ENCODE measurements around the gene DNALI1.
"Not testable (repeated sequence)": the region's sequence is repeated elsewhere in the genome, so short reads cannot be mapped to it uniquely, and the experiment has no call there.

DNALI1 gene

DNA sequence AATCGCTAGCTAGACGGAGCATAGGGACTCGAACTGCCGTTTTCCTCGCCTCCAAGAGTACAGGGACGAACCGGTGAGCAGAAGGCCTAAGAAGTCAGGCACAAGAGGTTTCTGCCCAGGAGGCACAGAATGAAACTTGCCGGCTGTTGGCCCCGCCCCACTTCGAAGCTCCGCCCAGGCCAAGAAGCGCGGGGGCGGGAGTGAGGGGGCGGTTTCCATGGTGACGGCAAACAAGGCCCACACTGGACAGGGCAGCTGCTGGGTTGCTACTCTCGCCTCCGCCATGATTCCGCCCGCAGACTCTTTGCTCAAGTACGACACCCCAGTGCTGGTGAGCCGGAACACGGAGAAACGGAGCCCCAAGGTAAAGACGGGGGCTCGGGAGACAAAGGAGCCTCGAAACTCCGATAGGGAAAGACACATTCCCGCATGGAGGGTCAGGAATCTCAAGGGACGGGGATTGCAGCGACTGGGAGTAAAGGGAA is at the start of gene DNALI1:
TSS of gene DNALI1 (plus strand) at position 229 of the 485 bp plus-strand sequence. CDS start at position 284, 55 bp downstream.
- no peak for FAIRE-seq

DNA sequence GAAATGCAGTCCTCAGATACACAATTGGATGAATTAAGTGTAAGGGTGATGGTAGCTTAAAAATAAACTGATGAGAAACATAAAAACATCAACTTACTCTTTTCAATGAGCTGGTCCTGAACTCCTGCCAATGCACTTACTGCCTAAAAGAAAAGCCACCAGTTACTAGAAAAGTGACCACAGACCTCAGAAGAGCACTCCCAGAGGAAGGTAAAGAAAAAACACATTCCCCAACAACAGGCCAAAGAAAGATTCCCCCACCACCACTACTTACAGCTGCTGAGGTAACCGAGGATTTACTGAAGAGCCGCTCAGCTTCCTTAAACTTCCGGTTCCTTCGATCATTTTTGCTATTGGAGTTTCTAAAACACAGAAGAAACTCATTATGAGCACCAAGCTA is 47.6 kb upstream of the DNALI1 start:
- DNase-seq (ENCODE audit: insufficient read length, low spot score) (no peak), FAIRE-seq (peak; percentile 72)

More for the DNA sequence above, at the start of gene DNALI1:
- peak; percentile 19 for DNase-seq (ENCODE audit: insufficient read length, low spot score)

DNA sequence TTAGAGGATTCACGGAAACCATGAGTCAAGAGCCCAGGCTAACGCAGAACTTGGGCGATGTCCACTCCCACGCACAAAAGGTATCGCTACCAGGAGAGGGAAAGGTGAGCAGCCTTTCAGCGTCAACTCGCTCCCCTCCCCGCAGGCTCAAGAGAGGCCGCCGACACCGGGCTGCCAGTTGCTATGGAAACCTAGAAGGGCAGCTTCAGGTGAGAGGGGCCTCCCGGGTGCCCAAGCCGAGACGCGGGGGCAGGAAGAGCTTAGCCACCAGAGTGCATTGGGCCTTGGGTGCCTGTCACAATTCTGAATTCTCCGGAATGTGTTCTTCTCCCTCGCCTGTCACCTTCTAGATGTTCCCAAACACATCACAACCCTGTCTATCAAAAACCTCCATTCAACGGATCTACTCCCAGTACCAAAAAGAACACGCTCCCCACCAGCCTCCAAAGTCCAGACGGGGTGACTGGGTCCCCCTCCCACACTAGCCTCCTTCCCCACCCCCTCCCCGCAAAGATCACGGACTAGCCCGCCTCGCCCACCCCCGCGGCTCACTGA is 42.9 kb upstream of the DNALI1 start:
- DNase-seq (ENCODE audit: insufficient read length, low spot score), result peak; percentile 44
- FAIRE-seq, result peak; percentile 69

DNA sequence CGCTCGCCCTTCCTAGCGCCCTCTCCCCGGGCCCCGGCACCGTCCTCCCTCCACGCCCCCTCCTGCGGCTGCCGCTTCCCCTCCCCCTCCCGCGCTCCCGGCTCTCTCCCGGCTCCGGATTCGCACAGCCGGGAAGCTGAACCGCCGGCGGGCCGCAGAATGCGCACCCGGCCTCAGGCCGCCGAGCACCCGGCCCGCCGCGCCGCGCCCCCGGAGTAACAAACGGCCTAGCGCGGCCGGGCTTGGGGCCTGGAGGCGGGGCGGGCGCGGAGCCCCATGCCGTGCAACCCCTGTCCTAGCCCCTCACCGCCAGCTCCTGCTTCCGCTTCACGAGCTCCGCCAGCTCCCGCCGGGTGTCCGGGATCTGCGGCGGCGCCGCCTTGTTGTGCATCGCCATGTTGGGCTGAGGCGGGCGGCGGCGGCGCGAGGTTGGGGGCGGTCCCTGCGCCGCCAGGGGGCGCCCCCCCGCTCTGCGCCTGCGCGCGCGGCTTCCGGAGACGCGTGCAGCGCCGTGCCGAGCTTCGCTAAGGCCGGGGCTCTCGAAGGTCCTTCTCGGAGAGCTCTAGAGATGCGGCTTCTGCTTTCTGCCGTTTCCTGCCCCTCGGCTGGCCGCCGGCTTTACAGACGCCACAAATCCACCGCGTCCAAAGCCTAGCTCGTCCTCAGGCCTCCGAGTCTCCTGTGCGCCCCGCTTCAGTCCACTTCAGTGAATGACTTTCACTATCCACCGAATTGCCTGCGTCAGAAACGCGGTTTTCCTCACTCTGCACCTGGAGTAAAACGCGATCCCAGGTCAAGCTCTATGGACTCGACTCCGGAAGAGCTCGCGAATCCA is 42.2 kb upstream of the DNALI1 start, which contains the start of gene MEAF6:
TSS of gene MEAF6 (minus strand) at position 417 of the 835 bp plus-strand sequence. CDS start at position 397, 20 bp downstream.
- DNase-seq (ENCODE audit: insufficient read length, low spot score), result peak; percentile 95
- peak; percentile 66 for FAIRE-seq

DNA sequence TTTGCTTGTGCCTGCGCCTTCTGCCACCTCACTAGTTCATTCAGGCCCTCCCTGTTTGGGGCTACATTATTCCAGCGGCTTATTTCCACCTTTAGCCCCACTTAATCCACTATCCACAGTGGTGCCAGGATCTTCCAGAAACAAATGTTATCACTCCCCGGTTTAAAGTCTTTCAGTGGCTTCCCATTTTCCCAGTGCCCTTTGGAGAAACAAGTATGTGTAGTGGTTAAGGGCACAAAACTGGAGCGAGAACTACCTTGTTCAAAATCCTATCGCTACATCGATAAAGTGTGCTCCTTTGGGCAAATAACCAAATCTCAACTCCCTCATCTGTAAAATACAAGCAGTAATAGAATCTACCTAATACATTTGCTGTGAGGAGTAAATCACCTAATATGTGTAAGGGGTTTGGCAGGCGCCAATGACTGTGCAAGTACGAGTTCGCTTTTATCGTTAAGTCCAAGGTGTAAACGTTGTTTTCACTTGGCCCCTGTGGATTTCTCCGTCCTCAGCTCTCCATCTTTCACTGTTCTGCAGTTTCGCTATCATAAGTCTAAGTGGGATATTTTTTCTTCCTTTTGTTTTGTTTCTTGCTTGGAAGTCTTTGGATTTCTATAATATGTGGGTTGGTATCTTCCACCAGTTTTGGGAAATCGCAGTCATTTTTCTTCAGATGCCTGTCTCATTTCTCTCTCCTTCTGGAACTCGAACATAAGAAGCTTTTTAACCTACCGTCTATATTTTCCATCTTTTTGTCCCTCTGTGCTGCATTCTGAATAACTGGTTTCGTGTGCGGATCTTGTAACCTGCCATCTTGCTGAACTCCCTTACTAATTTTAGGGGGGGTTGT is 41.3 kb upstream of the DNALI1 start:
- FAIRE-seq (no peak), DNase-seq (ENCODE audit: insufficient read length, low spot score) (no peak)

DNA sequence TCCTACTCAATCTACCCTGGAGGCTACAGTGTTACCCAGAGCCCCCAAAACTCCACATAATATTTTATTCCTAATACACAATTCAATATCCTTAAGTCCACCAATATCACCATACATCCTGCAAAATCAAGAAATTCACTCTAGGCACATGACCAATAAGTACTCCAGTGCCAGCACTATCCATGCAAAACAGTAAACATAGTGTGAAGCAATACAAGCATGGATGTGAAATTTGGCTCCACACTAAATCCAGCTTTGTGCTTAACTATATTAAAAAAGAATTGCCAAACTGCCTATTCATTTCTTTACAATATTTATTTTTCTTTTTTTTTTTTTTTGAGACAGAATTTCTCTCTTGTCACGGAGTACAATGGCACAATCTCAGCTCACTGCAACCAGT is 39.2 kb upstream of the DNALI1 start:
- no peak for FAIRE-seq
- DNase-seq (ENCODE audit: insufficient read length, low spot score), result no peak

DNA sequence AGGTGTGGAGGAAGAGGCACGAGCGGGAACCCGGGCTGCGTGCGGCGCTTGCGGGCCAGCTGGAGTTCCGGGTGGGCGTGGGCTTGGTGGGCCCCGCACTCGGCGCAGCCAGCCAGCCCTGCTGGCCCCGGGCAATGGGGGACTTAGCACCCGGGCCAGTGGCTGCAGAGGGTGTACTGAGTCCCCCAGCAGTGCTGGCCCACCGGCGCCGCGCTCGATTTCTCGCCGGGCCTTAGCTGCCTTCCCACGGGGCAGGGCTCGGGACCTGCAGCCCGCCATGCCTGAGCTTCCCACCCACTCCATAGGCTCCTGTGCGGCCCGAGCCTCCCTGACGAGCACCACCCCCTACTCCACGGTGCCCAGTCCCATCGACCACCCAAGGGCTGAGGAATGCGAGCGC is 38.5 kb upstream of the DNALI1 start:
- FAIRE-seq; DNase-seq (ENCODE audit: insufficient read length, low spot score): not testable (repeated sequence)

DNA sequence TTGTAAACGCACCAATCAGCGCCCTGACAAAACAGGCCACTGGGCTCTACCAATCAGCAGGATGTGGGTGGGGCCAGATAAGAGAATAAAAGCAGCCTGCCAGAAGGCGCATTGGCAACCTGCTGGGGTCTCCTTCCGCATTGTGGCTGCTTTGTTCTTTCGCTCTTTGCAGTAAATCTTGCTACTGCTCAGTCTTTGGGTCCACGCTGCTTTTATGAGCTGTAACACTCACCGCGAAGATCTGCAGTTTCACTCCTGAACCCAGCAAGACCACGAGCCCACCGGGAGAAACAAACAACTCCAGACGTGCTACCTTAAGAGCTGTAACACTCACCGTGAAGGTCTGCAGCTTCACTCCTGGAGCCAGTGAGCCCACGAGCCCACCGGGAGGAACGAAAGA is 37.8 kb upstream of the DNALI1 start:
- not testable (repeated sequence) for DNase-seq (ENCODE audit: insufficient read length, low spot score); FAIRE-seq

DNA sequence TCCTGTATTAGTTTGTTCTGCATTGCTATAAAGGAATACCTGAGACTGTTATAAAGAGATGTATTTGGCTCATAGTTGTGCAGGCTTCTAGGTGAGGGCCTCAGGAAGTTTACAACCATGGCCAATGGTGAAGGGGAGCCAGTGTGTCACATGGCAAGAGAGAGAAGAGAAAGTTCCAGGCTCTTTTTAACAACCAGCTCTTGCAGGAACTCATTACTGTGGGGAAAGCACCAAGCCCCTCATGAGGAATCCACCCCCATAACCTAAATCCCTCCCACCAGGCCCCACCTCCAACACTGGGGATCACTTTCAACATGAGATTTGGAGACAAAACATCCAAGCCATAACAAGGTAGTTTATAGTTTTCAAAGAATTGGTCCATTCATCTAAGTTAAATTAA is 37.1 kb upstream of the DNALI1 start:
- DNase-seq (ENCODE audit: insufficient read length, low spot score), result no peak
- FAIRE-seq, result no peak

DNA sequence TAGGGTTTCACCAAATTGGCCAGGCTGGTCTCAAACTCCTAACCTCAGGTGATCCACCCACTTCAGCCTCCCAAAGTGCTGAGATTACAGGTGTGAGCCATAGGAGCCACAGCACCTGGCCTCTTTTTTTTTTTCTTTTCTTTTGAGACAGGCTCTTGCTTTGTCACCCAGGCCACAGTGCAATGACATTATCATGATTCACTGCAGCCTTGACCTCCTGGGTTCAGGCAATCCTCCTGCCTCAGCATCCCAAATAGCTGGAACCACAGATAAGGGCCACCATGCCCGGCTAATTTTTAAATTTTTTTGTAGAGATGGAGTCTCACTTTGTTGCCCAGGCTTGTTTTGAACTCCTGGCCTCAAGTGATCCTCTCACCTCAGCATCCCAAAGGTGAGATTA is 26.9 kb upstream of the DNALI1 start:
- FAIRE-seq; DNase-seq (ENCODE audit: insufficient read length, low spot score): not testable (repeated sequence)

DNA sequence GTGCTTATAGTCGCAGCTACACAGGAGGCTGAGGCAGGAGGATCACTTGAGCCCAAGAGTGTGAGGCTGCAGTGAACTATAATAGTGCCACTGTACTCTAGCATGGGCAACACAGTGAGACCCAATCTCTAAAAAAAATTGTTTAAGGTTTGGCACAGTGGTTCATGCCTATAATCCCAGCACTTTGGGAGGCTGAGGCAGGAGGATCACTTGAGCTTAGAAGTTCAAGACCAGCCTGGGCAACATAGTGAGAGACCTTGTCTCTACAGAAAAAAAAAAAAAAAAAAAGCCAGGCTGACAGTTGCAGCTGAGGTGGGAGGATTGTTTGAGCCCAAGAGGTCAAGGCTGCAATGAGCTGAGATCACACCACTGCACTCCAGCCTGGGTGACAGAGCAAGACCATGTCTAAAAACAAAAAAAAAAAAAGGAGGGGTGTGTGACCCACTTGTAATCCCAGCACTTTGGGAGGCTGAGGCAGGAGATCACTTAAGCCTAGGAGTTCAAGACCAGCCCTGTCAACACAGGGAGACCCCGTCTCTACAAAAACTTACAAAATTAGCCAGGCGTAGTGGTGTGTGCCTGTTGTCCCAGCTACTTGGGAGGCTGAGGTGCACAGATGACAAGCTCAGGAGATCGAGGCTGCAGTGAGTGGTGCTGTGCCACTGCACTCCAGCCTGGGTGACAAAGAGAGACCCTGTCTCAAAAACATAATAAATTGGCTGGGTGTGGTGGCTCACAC is 24.2 kb upstream of the DNALI1 start:
- not testable (repeated sequence) for FAIRE-seq; DNase-seq (ENCODE audit: insufficient read length, low spot score)

DNA sequence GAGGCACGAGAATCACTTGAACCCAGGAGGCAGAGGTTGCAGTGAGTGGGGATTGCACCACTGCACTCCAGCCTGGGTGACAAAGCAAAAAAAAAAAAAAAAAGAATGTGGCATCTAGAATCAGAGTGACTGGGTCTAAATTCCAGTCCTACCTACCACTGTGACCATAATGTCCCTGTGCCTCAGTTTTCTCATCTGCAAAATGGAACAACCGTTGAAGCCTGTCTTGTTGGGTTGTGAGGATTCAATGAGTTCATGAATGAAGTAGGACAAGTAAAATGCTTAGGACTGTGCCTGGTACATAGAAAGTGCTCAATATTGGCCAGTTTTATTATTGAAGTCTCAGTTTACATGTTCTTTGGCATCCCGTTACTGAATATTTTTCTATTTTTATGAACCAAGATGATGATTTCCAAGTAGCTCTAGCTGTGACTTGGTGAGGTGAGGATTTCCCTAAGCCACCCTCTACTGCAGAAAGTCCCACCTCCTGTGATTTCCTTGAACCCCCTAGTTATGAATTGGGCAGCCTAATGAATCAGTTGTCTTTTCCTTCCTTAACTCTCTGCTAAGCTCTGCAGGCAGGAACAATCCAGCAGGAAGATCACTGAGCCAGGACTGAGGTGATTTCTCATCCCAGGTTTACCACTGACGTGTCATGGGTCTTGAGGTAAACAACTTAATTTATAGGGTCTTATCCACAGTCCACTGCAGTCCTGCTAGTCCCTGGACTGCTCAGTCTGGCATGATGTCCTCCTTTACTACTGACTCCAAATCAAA is 23.2 kb upstream of the DNALI1 start:
- no peak for DNase-seq (ENCODE audit: insufficient read length, low spot score)
- no peak for FAIRE-seq

DNA sequence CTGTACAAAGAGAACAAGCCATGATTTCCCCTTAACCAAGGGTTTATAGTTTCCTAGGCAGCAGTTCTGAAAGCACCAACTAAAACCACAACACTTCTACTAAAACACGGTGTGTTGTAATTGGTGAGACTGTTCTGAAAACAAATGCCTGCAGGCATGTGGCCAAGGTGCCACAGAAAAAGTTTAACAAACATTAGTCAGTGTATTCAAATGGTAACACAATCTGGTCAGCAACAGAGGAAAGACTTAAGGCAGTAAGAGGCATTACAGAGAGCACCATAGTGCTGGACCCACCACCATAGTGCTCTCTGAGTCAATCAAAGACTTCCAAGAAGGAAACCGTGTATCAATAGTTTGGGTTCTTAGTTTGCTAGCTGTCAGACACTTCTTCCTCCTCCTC is 19.4 kb upstream of the DNALI1 start:
- no peak for DNase-seq (ENCODE audit: insufficient read length, low spot score)
- no peak for FAIRE-seq

DNA sequence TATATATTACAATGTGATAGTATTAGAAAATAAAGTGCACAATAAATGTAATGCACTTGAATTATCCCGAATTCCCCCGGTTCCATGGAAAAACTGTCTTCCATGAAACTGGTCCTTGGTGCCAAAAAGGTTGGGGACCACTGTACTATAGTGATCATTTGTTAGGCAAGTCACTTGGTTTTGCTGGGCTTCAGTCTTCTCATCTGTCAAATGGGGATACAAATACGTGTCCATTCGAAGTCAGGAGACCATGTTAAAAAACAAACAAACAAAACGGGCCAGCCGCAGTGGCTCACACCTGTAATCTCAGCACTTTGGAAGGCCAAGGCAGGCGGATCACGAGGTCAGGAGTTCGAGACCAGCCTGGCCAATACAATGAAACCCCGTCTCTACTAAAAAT is 17.6 kb upstream of the DNALI1 start:
- not testable (repeated sequence) for FAIRE-seq

DNA sequence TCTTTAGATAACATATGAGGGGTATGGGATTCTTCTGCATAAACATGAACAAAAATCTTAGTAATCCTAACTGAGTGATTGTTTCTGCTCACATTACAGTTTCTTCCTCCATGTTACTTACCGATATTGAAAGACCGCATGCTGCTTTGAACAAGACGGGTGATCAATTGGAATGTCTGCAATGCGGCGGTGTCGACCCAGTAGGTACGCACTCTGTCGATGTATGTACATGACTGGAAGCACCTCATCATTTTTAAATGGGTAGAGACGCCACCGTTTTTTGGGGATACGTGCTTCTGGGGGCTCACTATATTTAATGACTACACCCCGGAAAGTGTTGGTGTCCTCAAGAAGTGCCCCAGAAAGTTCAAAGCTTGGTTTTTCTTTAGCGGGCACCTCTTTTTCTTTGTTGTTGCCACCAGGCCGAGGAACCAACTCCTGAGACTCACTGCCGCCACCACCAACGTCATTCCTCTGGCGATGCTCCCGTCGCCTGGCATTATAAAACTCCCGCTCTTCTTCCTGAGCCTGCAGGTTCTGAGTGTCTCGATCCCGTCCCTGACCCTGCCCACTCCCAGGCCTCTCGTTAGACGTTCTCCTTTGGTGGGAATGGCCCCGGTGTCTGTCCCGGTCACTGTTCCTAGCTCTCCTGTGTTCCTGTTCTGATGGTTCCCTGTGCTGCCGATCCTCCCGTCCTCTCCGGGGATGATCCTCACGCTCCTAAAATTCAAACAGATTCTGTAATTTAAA is 16.5 kb upstream of the DNALI1 start:
- DNase-seq (ENCODE audit: insufficient read length, low spot score), result no peak
- no peak for FAIRE-seq

More for the DNA sequence above, 17.6 kb upstream of the DNALI1 start:
- DNase-seq (ENCODE audit: insufficient read length, low spot score), result not testable (repeated sequence)

DNA sequence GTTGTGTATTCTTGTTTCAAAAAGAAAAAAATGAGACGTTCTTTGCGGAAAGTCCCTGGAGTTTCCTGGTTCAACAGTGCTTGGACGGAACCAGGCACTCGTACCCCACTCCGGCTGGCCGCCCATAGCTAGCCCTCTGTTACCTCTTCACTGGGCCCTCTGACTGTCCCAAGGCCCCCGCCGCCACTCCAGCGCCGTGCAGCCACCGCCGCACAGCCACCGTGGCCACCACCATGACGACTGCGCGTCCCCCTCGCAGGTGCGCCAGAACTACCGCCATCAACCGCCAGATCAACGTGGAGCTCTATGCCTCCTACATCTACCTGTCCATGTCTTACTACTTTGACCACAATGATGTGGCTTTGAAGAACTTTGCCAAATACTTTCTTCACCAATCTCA is 12.2 kb upstream of the DNALI1 start:
- DNase-seq (ENCODE audit: insufficient read length, low spot score), result no peak
- no peak for FAIRE-seq

DNA sequence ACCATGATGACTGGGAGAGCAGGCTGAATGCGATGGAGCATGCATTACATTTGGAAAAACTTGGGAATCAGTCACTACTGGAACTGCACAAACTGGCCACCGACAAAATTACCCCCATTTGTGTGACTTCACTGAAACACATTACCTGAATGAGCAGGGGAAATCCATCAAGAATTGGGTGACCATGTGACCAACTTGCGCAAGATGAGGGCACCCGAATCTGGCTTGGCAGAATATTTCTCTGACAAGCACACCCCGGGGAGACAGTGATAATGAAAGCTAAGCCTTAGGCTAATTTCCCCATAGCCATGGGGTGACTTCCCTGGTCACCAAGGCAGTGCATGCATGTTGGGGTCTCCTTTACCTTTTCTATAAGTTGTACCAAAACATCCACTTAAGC is 11.7 kb upstream of the DNALI1 start:
- FAIRE-seq (no peak), DNase-seq (ENCODE audit: insufficient read length, low spot score) (no peak)

DNA sequence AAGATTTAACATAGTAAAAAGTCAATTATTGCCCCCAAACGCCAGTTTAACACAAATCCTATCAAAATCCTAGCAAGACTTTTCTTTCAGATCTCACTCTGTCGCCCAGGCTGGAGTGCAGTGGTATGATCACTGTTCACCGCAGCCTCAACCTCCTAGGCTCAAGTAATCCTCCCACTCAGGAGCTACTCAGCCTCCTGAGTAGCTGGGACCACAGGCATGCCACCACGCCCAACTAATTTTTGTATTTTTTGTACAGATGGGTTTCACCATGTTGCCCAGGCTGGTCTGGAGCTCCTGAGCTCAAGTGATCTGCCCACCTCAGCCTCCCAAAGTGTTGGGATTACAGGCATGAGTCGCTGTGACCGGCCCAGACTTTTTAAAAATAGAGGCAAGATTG is 7.4 kb upstream of the DNALI1 start:
- DNase-seq (ENCODE audit: insufficient read length, low spot score) (no peak), FAIRE-seq (no peak)

DNA sequence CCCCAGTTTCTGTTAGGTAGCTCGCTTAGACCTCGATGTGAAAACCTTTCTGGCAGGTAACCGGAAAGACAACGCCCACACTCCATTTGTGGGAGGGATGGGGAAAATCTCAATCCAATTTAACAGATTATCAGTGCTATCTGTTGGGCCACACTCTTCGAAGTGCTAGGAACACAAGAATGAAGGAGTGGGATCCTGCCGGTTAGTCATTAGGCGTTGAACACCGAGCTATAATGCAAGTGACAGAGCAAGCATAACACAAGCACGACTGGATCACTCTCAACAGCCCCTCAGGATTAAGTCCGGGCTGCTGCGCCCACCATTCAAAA is 3.2 kb upstream of the DNALI1 start:
- FAIRE-seq (peak; percentile 8), DNase-seq (ENCODE audit: insufficient read length, low spot score) (no peak)
